IMR-90 (cell line): ENCODE measurements around the gene SLC46A2. TPM values are rescaled to one million over a fixed set of nuclear protein-coding genes. Genes with fewer than 3 reads are reported as not detected.

Experiments
- ATAC-seq: fragments of 200-7000 bp; cut with Tn5 transposase; 2 replicates; pipeline ENCODE4 v1.9.1; 2020; ENCODE audit warnings: low read depth, mild to moderate bottlenecking, moderate library complexity
- BruUV-seq: library from RNA; stranded (reverse); fragments of 400-500 nt; replicated peaks from 2 replicates; lab custom pipeline; 2021; lab: Mats Ljungman, UMichigan
- CTCF ChIA-PET: fragments of 300-600 bp; formaldehyde crosslinking; extraction: SDS; loops from one replicate; lab custom pipeline; 2021; ENCODE audit warnings: antibody characterized with exemption; lab: Yijun Ruan, JAX
- POLR2A ChIA-PET: fragments of 300-600 bp; sonication (Branson Sonifier 250); formaldehyde crosslinking; loops from one replicate; lab custom pipeline; 2022; ENCODE audit warnings: antibody characterized with exemption; ENCODE audit not compliant: unreplicated experiment; lab: Charles Lee
- DNase-seq: peaks from one replicate; pipeline ENCODE4 v3.0.0; 2013
- H2AFZ ChIP-seq: replicated peaks from 2 replicates; pipeline ENCODE3; 2013; ENCODE audit warnings: low read length, mild to moderate bottlenecking; ENCODE audit not compliant: poor library complexity
- H2AK5ac ChIP-seq: 2 replicates; pipeline ENCODE4 v1.6.1; 2013; ENCODE audit warnings: low read depth, low read length, inconsistent platforms
- H2AK9ac ChIP-seq: replicated peaks from 2 replicates; pipeline ENCODE3; 2013; ENCODE audit warnings: mild to moderate bottlenecking, low read depth, low read length, moderate library complexity; ENCODE audit not compliant: poor library complexity
- H2BK120ac ChIP-seq: 2 replicates; pipeline ENCODE4 v1.6.1; 2013; ENCODE audit warnings: low read depth, low read length, inconsistent platforms
- H2BK15ac ChIP-seq: 3 replicates; pipeline ENCODE4 v1.6.1; 2013; ENCODE audit warnings: low read depth, low read length, inconsistent platforms
- H2BK20ac ChIP-seq: 2 replicates; pipeline ENCODE4 v1.6.1; 2013; ENCODE audit warnings: low read depth, mild to moderate bottlenecking, inconsistent platforms, low read length, moderate library complexity
- H2BK5ac ChIP-seq: 2 replicates; pipeline ENCODE4 v1.6.1; 2013; ENCODE audit warnings: mild to moderate bottlenecking, low read depth, low read length, inconsistent platforms; ENCODE audit not compliant: poor library complexity, severe bottlenecking
- H3K14ac ChIP-seq: replicated peaks from 2 replicates; pipeline ENCODE4 v1.6.1; 2013; ENCODE audit warnings: low read depth, low read length, inconsistent platforms
- H3K18ac ChIP-seq: 2 replicates; pipeline ENCODE4 v1.6.1; 2013; ENCODE audit warnings: low read depth, low read length, control low read depth
- H3K23ac ChIP-seq: 2 replicates; pipeline ENCODE4 v1.6.1; 2013; ENCODE audit warnings: low read depth, low read length, inconsistent platforms
- H3K27ac ChIP-seq: 2 replicates; pipeline ENCODE4 v1.5.1; 2013; ENCODE audit warnings: mild to moderate bottlenecking, control low read depth, low read length; ENCODE audit not compliant: insufficient read depth
- H3K27me3 ChIP-seq: 2 replicates; pipeline ENCODE4 v1.6.1; 2013; ENCODE audit warnings: low read length; ENCODE audit not compliant: control insufficient read depth, insufficient read depth
- H3K36me3 ChIP-seq: 2 replicates; pipeline ENCODE4 v1.6.1; 2013; ENCODE audit warnings: low read length, mixed read lengths; ENCODE audit not compliant: control insufficient read depth, insufficient read depth
- H3K4ac ChIP-seq: 2 replicates; pipeline ENCODE4 v1.6.1; 2013; ENCODE audit warnings: low read depth, low read length, inconsistent platforms
- H3K4me1 ChIP-seq: 2 replicates; pipeline ENCODE4 v1.6.1; 2013; ENCODE audit warnings: low read length, mixed read lengths; ENCODE audit not compliant: control insufficient read depth, insufficient read depth
- H3K4me2 ChIP-seq: 2 replicates; pipeline ENCODE4 v1.6.1; 2013; ENCODE audit warnings: low read depth, mild to moderate bottlenecking, control low read depth, low read length, moderate library complexity
- H3K4me3 ChIP-seq: 2 replicates; pipeline ENCODE4 v1.5.1; 2013; ENCODE audit warnings: low read depth, mild to moderate bottlenecking, control low read depth, low read length, moderate library complexity; ENCODE audit not compliant: insufficient read depth
- H3K56ac ChIP-seq: 2 replicates; pipeline ENCODE4 v1.6.1; 2013; ENCODE audit warnings: low read length, inconsistent platforms; ENCODE audit not compliant: insufficient read depth; ENCODE audit errors: extremely low read depth
- H3K79me1 ChIP-seq, 2 experiments: 2 replicates each; pipeline ENCODE4 v1.6.1; 2013; ENCODE audit warnings: low read length in 2 of 2, inconsistent platforms in 1 of 2, low read depth in 1 of 2
- H3K9ac ChIP-seq: 2 replicates; pipeline ENCODE4 v1.6.1; 2013; ENCODE audit warnings: low read depth, low read length, control low read depth
- H3K9me1 ChIP-seq: 2 replicates; pipeline ENCODE4 v1.6.1; 2013; ENCODE audit warnings: low read length, inconsistent platforms; ENCODE audit not compliant: insufficient read depth
- H3K9me3 ChIP-seq: 2 replicates; pipeline ENCODE4 v1.6.1; 2013; ENCODE audit warnings: low read length; ENCODE audit not compliant: control insufficient read depth, insufficient read depth
- H4K20me1 ChIP-seq: 2 replicates; pipeline ENCODE4 v1.6.1; 2013; ENCODE audit warnings: low read length, inconsistent platforms; ENCODE audit not compliant: insufficient read depth
- H4K5ac ChIP-seq: 2 replicates; pipeline ENCODE4 v1.6.1; 2013; ENCODE audit warnings: mild to moderate bottlenecking, low read depth, low read length, control low read depth
- H4K8ac ChIP-seq, 2 experiments: 2 replicates each; pipeline ENCODE4 v1.6.1; 2013; ENCODE audit warnings: low read depth in 2 of 2, low read length in 2 of 2, control low read depth in 1 of 2, inconsistent platforms in 1 of 2
- H4K91ac ChIP-seq: 2 replicates; pipeline ENCODE4 v1.6.1; 2013; ENCODE audit warnings: low read depth, low read length, inconsistent platforms; ENCODE audit not compliant: insufficient read depth
- CHD1 ChIP-seq: IDR thresholded peaks from 2 replicates; pipeline ENCODE4 v1.6.1; 2012; ENCODE audit warnings: low read depth, low read length, improper control_type of control experiment
- ELK1 ChIP-seq: fragments of 150-350 bp; IDR thresholded peaks from 2 replicates; pipeline ENCODE4 v1.6.1; 2016; ENCODE audit warnings: low read depth, mild to moderate bottlenecking, low read length, moderate library complexity, borderline replicate concordance
- FOS ChIP-seq: fragments of 150-350 bp; IDR thresholded peaks from 2 replicates; pipeline ENCODE4 v1.6.1; 2016; ENCODE audit warnings: low read depth, low read length
- NFE2L2 ChIP-seq: fragments of 150-350 bp; IDR thresholded peaks from 2 replicates; pipeline ENCODE4 v1.6.1; 2016; ENCODE audit warnings: low read depth, mild to moderate bottlenecking, low read length
- POLR2A ChIP-seq: IDR thresholded peaks from 2 replicates; pipeline ENCODE4 v1.6.1; 2012; ENCODE audit warnings: mild to moderate bottlenecking, low read depth, low read length
- RCOR1 ChIP-seq: IDR thresholded peaks from 2 replicates; pipeline ENCODE4 v1.6.1; 2012; ENCODE audit warnings: mild to moderate bottlenecking, low read length, improper control_type of control experiment; ENCODE audit not compliant: insufficient replicate concordance
- RFX5 ChIP-seq: IDR thresholded peaks from 2 replicates; pipeline ENCODE4 v1.8.0; 2012; ENCODE audit warnings: low read depth, mild to moderate bottlenecking, low read length, moderate library complexity
- SMC3 ChIP-seq: fragments of 150-350 bp; IDR thresholded peaks from 2 replicates; pipeline ENCODE4 v1.6.1; 2016; ENCODE audit warnings: low read depth, mild to moderate bottlenecking, antibody characterized with exemption, low read length, moderate library complexity
- USF2 ChIP-seq: fragments of 150-350 bp; IDR thresholded peaks from 2 replicates; pipeline ENCODE4 v1.6.1; 2017; ENCODE audit warnings: mild to moderate bottlenecking, antibody characterized with exemption, low read length, low read depth
- WGBS, 2 experiments: methylation state at CpG; one replicate each; pipeline versions ENCODE4 v1.1.5 to v1.1.7; 2013; ENCODE audit warnings: missing lambda C conversion rate in 2 of 2; ENCODE audit not compliant: insufficient read length in 1 of 2; ENCODE audit errors: extremely low coverage in 2 of 2; 5-methylcytosine and 5-hydroxymethylcytosine counted together
- dilution Hi-C: fragments of 300-500 bp; cut with HindIII; formaldehyde crosslinking; loops from one replicate; pipeline ENCODE4 v1.14.3; 2018; ENCODE audit warnings: low sequenced_read_pairs; ENCODE audit not compliant: unreplicated experiment
- in situ Hi-C: fragments of 300-500 bp; cut with MboI; formaldehyde crosslinking; loops from 3 replicates; pipeline ENCODE4 v1.14.3; 2019; ENCODE audit warnings: low sequenced_read_pairs, inconsistent platforms, mixed read lengths
- intact Hi-C: fragments of 100-400 bp; cut with micrococcal nuclease; formaldehyde crosslinking; loops from 2 replicates; pipeline ENCODE4 v1.10.0; 2022
- polyA plus RNA-seq, 3 experiments: library from polyadenylated mRNA; depleted of rRNA; stranded (reverse); fragments of >200 nt; gene quantifications; 2 replicates each; pipeline ENCODE4 v1.2.3, GENCODE V29; 2012; ENCODE audit warnings: low replicate concordance in 1 of 3
- total RNA-seq: library from RNA; depleted of rRNA; stranded (reverse); fragments of >200 nt; gene quantifications from 2 replicates; pipeline ENCODE4 v1.2.3, GENCODE V29; 2012

Gene SLC46A2
- total and polyA plus RNA-seq, 2 of the 4 experiments (the other 2 are of a cell fraction) = not detected

DNA sequence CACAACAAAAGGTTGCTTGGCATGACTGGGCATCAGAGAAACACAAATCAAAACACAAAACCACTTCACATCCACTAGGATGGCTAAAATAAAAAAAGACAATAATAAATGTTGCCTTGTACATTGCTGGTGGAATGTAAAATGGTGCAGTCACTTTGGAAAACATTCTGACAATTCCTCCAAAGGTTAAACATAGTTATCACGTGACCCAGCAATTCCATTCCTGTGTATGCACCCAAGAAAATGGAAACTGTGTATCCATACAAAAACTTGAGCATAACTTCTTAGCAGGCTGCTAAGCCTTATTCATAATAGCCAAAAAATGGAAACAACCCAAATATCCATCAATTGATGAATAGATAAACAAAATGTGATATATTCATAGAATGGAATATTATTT lies 10.2 kb upstream of the SLC46A2 start:
- Histone ChIP-seq H3K27ac (no peak overlapping the region), H3K56ac (no peak overlapping the region), H3K27me3 (peaks cover 17% of the 10 kb centered on the region), H3K9me3 (no peaks in the 10 kb centered on the region), H4K91ac (no peak overlapping the region), H2BK120ac (no peak overlapping the region), H3K79me1 (no peaks in the 10 kb centered on the region), H4K5ac (no peak overlapping the region), H3K14ac (no peak overlapping the region), H2AK9ac (no peak overlapping the region), H3K4me3 (no peak overlapping the region), H3K36me3 (no peaks in the 10 kb centered on the region), H3K4me1 (no peaks in the 10 kb centered on the region), H3K9me1 (no peaks in the 10 kb centered on the region), H3K18ac (no peak overlapping the region), H2AFZ (no peak overlapping the region), H2AK5ac (no peak overlapping the region), H3K23ac (no peak overlapping the region), H2BK15ac (no peak overlapping the region), H2BK5ac (no peak overlapping the region), H3K9ac (no peak overlapping the region), H2BK20ac (no peak overlapping the region), H4K20me1 (no peaks in the 10 kb centered on the region), H3K4ac (no peak overlapping the region), H4K8ac (no peak overlapping the region), H3K4me2 (no peak overlapping the region)
- intact Hi-C loops = loop anchor here (5.0 to 10.0 kb wide), 2 partner anchors 149 to 186 kb away; partner anchors contain the start of genes INIP and SNX30
- WGBS, 2 experiments = no CpG with 5 or more reads among the region's 1 CpG
- dilution Hi-C loops = no loop called here
- POLR2A ChIA-PET = no interaction called here
- CTCF ChIA-PET = no interaction called here
- ATAC-seq (no peak), DNase-seq (no peak)
- in situ Hi-C loops = no loop called here
- TF ChIP-seq SMC3 = no peak
- no peak for TF ChIP-seq POLR2A
- TF ChIP-seq FOS = no peak
- no peak for TF ChIP-seq ELK1
- TF ChIP-seq USF2 = 0 out of 2 replicates have a peak, but pooled peaks have one; percentile 26
- TF ChIP-seq NFE2L2 = no peak
- no peak for TF ChIP-seq RFX5
- TF ChIP-seq RCOR1 = no peak
- TF ChIP-seq CHD1 = no peak
- BruUV-seq = no TSS peak
